GM19099 (cell line): ENCODE measurements around the gene NUSAP1.
A peak's percentile ranks its signal among the peaks of the same experiment; 100 is the strongest.

ENCODE experiments used
- POLR2A ChIP-seq: IDR thresholded peaks from 3 replicates; pipeline ENCODE4 v1.6.1; 2011; ENCODE audit warnings: low read depth; ENCODE audit not compliant: insufficient read length; ENCODE audit errors: extremely low read depth

Gene NUSAP1

DNA sequence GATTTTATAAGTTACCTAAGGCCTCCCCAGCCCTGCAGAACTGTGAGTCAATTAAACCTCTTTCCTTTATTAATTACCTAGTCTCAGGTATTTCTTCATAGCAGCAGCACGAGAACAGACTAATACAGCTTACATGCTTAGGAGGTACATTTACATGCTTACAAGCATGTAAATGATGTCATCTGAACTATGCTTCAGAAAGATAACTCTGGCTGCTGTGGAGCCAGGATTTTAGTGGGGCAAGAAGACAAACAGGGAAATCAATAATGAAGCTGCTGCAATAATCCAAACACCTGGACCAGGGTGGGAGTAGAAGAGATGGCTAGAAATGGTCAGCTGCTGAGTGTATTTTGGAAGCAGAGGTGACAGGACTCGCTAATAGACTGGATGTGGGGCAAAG is 60.0 kb downstream of the NUSAP1 start:
- no peak for TF ChIP-seq POLR2A

GRCh38 chr15:41394924-41395323 is 62.2 kb downstream of the NUSAP1 start:
- TF ChIP-seq POLR2A: no peak

- TF ChIP-seq POLR2A: no peak
These were observed 63.4 kb downstream of the NUSAP1 start for GRCh38 chr15:41396111-41396510.

DNA sequence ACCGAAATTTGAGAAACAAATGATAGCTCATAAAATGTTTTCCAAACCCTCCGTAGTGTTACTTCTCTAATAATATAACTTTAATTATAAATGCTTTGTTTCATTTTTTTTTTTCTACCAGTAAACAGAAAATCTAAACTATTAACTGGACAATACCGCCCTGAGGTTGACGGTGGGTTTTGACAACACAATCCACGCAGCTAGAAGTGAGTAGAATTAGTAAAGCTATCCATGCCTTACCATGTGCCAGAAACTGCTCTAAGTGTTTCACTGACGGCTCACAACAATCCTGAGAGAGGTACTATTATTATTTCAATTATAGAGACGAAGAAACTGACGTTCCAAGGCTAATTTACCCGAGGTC is 69.2 kb downstream of the NUSAP1 start:
- TF ChIP-seq POLR2A: no peak

DNA sequence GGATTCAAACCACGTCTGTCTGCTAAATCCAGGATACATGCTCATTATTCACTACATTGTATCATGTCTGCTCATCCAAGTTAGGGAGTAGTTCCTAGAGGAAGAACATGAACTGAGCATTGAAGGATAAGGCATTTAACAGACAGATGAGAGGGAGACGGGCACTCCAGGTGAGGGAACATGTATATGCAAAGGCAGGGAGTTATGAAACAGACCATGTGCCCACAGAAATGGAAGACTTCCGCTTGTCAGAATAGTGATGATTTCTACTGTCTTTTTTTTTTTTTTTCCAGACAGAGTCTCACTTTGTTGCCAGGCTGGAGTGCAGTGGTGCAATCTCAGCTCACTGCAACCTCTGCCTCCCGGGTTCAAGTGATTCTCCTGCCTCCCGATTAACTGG is 74.7 kb downstream of the NUSAP1 start:
- TF ChIP-seq POLR2A: no peak

- TF ChIP-seq POLR2A: no peak
These were observed 75.6 kb downstream of the NUSAP1 start for GRCh38 chr15:41408234-41408641.

DNA sequence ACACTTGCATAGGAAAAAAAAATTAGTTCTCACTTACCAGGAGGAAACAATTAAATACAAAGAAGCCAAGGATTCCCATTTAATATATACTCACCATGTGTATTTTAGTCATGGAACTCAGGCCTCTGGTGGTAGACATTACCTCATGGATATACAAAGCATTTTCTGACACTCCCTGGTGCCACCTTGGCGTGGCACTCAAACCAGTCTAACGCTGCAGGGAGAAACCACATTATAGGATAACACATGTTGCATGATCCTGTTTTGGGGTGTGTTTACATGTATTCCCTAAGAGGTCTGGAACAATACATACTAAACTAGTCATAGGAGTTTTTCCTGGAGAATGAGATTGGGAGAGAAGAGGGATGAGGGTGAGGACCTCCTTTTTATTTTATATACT is 78.3 kb downstream of the NUSAP1 start:
- TF ChIP-seq POLR2A: no peak

DNA sequence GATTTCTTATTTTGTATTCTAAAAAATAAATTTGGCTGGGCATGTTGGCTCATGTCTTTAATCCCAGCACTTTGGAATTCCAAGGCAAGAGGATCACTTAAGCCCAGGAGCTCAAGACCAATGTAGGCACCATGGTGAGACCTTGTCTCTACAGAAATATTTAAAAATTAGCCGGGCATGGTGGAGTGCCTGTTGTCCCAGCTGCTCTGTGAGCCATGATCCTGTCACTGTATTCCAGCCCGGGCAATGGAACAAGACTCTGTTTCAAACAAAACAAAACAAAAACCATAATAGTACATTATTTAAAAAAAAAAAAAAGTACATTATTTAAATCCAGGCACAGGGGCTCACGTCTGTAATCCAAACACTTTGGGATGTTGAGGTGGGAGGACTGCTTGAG is 78.8 kb downstream of the NUSAP1 start:
- no peak for TF ChIP-seq POLR2A

DNA sequence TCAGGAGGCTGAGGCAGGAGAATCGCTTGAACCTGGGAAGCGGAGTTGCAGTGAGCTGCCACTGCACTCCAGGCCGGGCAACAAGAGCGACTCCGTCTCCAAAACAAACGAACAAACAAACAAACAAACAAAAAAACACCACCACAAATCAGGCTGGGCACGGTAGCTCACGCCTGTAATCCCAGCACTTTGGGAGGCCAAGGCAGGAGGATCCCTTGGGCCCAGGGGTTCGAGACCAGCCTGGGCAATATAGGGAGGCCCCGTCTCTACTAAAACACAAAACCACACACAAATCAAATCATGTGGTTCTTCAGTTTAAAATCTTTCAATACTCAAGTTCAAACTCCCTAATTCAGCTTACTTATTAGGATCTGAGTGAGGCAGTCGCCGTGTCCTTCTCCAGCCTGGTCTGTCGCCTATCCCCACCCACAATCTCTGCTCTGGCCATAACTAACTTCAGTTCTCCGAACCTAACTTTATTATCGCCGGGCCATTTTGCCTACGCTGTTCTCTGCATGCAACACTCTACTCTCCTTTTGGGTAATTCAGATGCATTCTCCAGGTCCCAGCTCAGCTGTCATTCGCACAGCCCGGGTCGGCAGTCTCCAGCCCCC is 83.6 kb downstream of the NUSAP1 start:
- TF ChIP-seq POLR2A: no peak

DNA sequence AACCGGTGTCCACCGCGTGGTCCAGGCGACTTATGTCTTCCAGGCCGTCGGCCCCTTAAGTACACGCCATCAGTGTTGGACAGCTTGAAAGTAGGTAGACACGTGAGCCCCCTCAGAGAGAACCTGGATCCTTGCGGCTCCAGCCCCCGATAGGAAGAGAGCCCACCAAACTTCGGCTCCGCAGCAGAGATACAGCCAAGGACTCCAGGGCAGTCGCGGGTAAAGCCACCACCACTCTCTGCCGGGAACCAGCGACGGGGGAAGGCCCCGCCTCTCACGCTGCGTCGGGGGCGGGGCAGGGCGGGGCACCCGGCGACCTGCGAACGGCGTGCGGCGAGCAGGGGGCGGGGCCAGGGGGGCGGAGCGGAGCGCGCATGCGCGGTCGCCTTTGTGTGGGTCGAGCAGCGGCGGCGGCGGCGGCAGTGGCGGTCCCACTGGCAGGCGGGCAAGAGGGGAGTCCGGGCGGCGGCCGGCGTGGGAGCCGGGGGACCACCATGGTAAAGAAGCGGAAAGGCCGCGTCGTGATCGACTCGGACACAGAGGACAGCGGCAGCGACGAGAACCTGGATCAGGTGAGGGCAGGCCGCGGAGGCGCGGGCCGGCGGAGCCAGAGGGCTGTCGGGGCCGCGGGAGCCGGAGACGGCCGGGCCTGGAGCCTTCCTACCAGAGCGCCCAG is 84.2 kb downstream of the NUSAP1 start, which contains the start of gene RTF1:
Gene RTF1 (plus strand): TSS at position 354 of the 676 bp plus-strand sequence. CDS start 21 bp downstream, at position 375.
- TF ChIP-seq POLR2A: peak; percentile 91

GRCh38 chr15:41417418-41418195 is 84.9 kb downstream of the NUSAP1 start:
- TF ChIP-seq POLR2A: no peak

DNA sequence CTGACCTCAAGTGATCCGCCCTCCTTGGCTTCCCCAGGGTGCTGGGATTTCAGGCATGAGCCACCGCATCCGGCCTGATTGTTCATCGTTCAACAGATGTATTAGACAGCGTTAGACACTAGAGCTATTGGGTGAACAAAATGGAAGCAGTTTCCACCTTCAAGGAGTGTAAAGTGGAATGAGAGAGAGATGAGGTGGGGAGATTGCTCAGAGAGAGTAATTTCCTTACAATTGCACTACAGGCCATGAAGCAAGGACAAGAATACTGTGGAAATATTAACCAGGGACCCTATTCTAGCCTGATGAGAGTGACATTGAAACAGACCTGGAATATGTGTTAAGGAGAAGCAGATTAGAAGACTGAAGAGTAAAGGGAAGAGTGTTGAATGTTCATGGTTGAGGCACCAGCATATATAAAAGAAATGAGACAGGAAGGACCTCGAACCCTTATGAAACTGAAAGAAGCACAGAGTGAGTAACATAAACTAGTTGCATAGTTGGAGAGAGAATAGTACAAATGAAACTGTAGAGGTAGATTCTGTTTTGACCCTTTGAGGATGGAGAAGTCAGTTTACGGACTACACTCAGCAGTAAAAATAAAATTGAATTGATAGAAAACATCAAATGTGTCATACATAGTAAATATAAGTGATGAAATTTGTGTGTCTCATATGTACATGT is 91.4 kb downstream of the NUSAP1 start:
- no peak for TF ChIP-seq POLR2A

DNA sequence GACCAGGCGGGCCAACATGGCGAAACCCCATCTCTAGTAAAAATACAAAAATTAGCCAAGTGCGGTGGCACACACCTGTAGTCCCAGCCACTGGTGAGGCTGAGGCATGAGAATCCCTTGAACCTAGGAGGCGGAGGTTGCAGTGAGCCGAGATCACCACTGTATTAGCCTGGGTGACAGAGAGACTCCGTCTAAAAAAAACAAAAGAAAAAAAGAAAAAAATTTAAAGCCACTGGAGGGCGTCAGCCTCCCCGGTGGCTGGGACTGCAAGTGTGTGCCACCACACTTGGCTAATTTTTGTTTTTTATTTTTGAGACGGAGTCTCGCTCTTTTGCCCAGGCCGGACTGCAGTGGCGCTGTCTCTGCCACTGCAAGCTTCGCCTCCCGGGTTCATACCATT is 92.1 kb downstream of the NUSAP1 start:
- no peak for TF ChIP-seq POLR2A

DNA sequence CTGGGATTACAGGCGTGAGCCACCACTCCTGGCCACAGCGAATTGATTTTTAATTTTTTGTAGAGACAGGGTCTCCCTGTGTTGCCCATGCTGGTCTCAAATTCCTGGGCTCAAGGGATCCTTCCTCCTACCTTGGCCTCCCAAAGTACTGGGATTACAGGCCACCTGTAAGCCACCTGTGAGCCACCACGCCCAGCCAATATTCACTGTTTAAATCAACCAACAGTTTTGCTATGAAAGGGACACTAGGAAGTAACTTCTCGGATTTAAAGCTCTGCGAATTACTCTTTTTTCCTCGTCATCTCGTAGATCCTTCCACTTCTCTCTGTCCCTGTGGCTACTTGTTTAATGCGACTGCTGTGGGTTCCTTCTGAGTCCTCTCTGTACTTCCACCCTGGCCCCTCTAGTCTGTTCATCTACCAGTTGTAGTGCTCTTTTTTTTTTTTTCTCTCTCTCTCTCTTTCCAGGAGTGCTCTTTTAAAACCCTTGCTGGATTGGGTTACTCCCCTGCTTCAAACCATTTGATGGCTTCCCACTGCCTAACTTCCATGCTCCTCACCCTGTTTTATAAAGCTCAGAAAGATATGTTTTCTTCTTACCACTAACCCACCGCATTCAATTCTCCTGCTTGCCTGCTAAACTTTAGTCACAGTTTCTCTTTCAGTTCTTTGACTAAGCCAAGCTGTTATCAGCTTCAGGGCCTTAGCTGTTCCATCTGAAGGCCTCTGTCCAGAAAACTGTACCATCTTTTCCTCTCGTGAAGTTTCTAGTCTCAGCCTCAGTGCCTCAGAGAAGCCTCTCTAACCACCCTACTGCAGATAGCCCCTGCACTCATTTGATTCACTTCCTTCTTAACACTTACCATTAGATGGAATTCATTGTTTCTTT is 96.6 kb downstream of the NUSAP1 start:
- TF ChIP-seq POLR2A: no peak
